Raji (cell line): Measurements from ENCODE around the gene MFNG.

Source experiments
- POLR2A ChIP-seq: IDR thresholded peaks from 2 replicates; pipeline ENCODE4 v1.6.1; 2011; ENCODE audit warnings: low read depth, low read length, control low read depth; ENCODE audit not compliant: insufficient read depth

Gene MFNG

GRCh38 chr22:37472418-37473006 is 13.7 kb downstream of the MFNG start:
- TF ChIP-seq POLR2A, result no peak

GRCh38 chr22:37471727-37472417 is 14.3 kb downstream of the MFNG start:
- no peak for TF ChIP-seq POLR2A

GRCh38 chr22:37470087-37470445 is 16.1 kb downstream of the MFNG start:
- TF ChIP-seq POLR2A, result no peak

- TF ChIP-seq POLR2A, result no peak
Measured at GRCh38 chr22:37469416-37470086, 16.6 kb downstream of the MFNG start.

- no peak for TF ChIP-seq POLR2A
Measured at GRCh38 chr22:37467391-37467955, 18.7 kb downstream of the MFNG start.

DNA sequence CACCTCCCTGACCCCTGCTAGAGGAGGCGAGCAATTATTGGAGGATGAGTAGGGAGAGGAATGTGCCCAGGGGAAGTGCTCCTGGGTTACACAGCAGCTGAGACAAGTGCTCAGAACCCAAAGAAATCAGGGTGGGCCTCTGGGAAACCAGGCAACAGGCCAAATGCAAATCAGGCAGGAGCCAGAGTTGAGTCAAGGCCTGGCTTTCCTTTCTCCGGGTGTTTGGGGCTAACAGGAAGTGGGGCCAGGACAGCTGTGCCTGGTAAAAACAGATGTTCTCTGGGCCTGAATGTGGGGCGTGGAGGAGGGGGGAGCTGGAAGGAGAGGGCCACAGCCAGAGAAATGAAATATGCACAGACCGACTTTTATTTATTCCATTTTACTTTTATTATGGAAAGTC is 22.0 kb downstream of the MFNG start:
- no peak for TF ChIP-seq POLR2A

GRCh38 chr22:37462983-37463382 is 23.2 kb downstream of the MFNG start:
- TF ChIP-seq POLR2A, result no peak

GRCh38 chr22:37462436-37462835 is 23.7 kb downstream of the MFNG start:
- no peak for TF ChIP-seq POLR2A

DNA sequence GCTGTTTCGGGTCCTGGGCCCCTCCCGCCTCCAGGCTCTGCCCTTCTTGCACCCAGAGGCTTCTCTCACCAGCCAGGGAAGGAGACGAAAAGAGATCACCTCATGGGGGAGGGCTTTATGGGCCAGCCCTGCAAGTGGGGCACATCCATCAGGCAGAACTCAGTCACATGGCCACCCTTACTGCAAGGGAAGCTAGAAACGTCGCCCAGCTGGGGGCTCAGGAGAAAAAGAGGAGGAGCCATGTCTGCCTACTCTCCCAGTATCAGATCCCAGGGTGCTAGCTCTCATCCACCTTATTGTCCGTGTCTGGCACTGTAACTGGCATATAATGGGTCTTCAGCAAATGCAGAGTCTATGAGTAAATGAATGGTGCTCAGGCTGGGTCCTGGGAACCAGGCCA is 24.2 kb downstream of the MFNG start:
- TF ChIP-seq POLR2A, result no peak

DNA sequence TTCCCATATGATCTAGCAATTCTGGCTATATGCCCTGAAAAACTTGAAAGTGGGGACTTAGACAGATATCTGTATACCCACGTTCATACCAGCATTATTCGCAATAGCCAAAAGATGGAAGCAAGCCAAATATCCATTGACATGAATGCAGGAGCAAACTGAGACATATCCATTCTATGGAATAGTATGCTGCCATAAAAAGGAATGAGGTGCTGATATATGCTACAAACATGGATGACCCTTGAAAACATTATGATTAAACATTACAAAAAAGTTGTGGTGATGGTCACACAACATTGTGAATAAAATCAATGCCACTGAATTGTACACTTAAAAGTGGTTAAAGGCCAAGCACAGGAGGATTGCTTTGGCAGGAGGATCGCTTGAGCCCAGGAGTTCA is 25.5 kb downstream of the MFNG start:
- TF ChIP-seq POLR2A, result no peak

DNA sequence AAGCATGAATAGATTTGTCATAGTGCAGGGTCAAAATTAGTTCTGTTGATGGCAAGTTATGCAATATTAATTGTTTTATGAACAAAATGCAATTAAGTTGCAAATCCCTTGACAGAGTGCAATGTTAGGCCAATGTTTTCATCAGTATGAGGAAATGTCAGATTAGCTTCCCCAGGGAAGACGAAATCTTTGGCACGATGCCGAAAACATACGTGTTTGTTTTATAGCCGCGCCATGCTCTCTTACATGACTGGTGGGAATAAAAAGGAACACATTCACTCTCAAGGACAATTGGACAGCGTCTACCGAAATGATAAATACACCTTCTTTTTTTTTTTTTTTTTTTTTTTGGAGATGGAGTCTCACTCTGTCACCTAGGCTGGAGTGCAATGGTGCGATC is 27.0 kb downstream of the MFNG start:
- no peak for TF ChIP-seq POLR2A

GRCh38 chr22:37457093-37457893 is 28.9 kb downstream of the MFNG start:
- TF ChIP-seq POLR2A, result no peak

DNA sequence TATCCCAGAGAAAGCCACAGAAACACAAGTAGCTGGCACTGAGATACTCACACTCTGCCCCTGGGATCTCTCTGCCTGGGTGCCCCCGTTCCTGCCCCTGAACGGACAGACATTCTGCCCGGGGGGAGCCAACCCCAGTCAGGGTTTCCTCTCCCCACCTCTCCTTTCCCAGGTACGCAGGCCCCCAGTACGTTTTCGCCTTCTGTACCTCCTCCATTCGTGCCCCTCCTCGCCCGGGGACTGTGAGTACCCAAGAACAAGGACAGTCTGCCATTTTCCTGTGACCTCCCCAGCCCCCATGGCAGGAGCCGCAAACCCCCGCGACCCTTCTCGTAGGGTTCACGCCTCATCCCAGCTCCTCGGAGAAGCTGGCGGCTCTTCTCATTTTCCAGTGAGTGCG is 29.8 kb downstream of the MFNG start:
- TF ChIP-seq POLR2A, result no peak

- TF ChIP-seq POLR2A, result no peak
Measured at GRCh38 chr22:37455896-37456295, 30.3 kb downstream of the MFNG start.
